Activated T-helper 17 cell treated with anti-CD3 and anti-CD28 coated beads, Interleukin-2, amount 50 U/mL, for 72 hours (primary cell): ENCODE data around the gene SAE1. TPM values are rescaled to one million over a fixed set of nuclear protein-coding genes. Genes with fewer than 3 reads are reported as not detected.
A peak's percentile ranks its signal among the peaks of the same experiment; 100 is the strongest.

Source experiments
- ATAC-seq: fragments of 150-1000 bp; cut with Tn5 transposase; replicated peaks from 2 replicates; pipeline ENCODE4 v1.10.0; 2021; ENCODE audit warnings: mild to moderate bottlenecking, moderate library complexity
- H3K27ac Mint-ChIP-seq: one replicate; pipeline ENCODE4 v1.8.0; 2022; ENCODE audit warnings: mixed read lengths
- H3K27me3 Mint-ChIP-seq: one replicate; pipeline ENCODE4 v1.8.0; 2022; ENCODE audit warnings: mixed read lengths
- H3K36me3 Mint-ChIP-seq: one replicate; pipeline ENCODE4 v1.8.0; 2022; ENCODE audit warnings: low read depth, mild to moderate bottlenecking, mixed read lengths
- H3K4me1 Mint-ChIP-seq: one replicate; pipeline ENCODE4 v1.8.0; 2022; ENCODE audit warnings: mixed read lengths
- H3K4me3 Mint-ChIP-seq: one replicate; pipeline ENCODE4 v1.8.0; 2022; ENCODE audit warnings: mild to moderate bottlenecking, mixed read lengths
- H3K9me3 Mint-ChIP-seq: one replicate; pipeline ENCODE4 v1.8.0; 2022; ENCODE audit warnings: mixed read lengths
- total RNA-seq, 2 donors: library from RNA; stranded (reverse); gene quantifications; one replicate each; pipeline ENCODE4 v1.2.3, GENCODE V29; 2022

Gene SAE1
- total RNA-seq, 2 donors from 2014 or later: 151 to 184 TPM

DNA sequence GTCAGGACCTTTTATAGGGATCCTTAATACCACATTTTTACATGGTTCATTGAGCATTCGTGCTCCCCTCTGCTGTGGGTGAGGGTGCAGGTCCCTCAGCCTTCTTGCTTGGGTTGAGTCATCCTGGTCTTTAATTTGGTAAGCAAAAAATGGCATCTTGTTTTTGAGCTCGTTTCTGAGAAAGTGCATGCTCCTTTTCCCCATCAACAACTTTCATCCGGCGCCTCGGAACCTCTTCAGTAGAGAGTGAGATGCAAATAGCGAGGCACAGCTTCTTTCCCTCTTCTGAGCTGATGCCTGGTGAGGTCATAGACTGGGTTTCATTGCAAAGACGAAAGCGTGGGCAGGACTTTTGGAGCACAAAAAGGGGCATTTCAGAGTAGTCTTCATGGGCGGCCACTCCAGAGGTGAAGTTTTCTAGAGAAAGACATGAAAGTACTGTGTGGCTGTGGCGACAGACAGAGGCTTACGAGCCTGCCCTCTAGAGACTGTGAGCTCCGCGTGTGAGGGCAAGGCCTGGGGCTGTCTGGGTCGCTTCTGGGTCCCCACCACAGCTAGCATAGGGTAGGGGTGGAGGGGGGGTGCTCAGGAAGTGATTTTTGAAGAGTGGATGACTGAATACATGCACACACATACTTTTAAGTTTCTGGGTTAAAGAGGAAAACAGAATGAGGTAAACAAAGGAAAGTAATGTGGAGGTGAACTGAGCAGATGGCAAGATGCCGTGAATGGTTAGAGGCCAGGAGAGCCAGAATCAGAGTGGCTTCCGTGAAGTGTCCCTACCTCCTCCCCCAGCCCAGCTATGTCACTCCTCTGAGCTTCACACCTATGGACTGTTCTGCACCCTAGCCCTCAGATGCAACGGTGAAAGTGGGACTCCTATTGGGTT lies 56.1 kb downstream of the SAE1 start:
- H3K27me3 Mint-ChIP-seq: no peaks in the 10 kb centered on the region
- peaks cover 52% of the 10 kb centered on the region for H3K4me1 Mint-ChIP-seq
- peak overlapping the region; percentile 77 for H3K4me3 Mint-ChIP-seq
- no peaks in the 10 kb centered on the region for H3K9me3 Mint-ChIP-seq
- peaks cover 88% of the 10 kb centered on the region for H3K36me3 Mint-ChIP-seq
- ATAC-seq: peak; percentile 72
- H3K27ac Mint-ChIP-seq: peak overlapping the region; percentile 88

DNA sequence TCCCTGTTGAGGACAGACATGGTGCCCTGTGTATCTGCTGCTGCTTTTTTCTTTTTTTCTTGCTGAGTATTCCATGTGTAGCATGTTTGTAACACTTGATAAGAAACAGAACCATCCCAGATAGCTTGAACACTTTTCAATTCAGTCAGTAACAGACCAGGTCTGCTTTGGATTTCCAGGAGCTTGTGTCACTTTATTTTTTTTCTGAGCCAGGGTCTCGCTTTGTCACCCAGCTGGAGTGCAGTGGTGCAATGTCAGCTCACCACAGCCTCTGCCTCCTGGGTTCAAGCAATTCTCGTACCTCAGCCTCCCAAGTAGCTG lies 56.7 kb downstream of the SAE1 start:
- Mint-ChIP-seq H3K27me3 (no peaks in the 10 kb centered on the region), H3K4me3 (peak overlapping the region; percentile 77), H3K9me3 (no peaks in the 10 kb centered on the region), H3K36me3 (peaks cover 83% of the 10 kb centered on the region), H3K27ac (peak overlapping the region; percentile 88), H3K4me1 (peaks cover 47% of the 10 kb centered on the region)
- ATAC-seq: no peak

- no peaks in the 10 kb centered on the region for H3K9me3 Mint-ChIP-seq
Observed at GRCh38 chr19:47187797-47188196, 57.2 kb downstream of the SAE1 start.

DNA sequence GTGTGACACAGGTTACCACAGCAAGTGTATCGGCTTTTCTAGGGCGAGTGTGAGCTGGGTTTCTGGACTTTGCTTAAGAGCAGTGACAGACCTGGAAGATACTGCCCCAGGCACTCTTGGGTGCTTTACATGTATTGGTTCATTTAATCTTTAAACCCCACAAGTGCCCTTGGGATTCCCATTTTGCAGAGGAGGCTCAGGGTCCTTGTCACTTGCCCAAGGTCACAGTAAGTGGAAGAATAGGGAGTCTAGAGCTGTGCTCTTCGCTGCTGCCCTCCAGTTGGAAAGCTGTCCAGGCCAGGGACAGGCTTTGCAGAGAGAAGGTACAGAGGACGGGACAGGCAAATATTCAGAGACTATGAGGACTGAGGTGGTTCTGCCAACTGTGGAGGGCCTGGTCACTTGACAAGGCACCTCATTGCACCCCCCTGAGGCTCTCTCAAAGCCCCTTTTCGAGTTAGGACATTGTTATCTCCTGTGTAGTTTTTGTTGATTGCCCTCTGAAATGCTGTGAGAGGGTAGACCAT lies 57.9 kb downstream of the SAE1 start:
- Mint-ChIP-seq H3K36me3 (peaks cover 80% of the 10 kb centered on the region), H3K9me3 (no peaks in the 10 kb centered on the region), H3K4me3 (peak overlapping the region; percentile 77), H3K4me1 (peaks cover 44% of the 10 kb centered on the region), H3K27me3 (no peaks in the 10 kb centered on the region), H3K27ac (peak overlapping the region; percentile 88)
- no peak for ATAC-seq

More at GRCh38 chr19:47187797-47188196, 57.2 kb downstream of the SAE1 start:
- H3K27me3 Mint-ChIP-seq: no peaks in the 10 kb centered on the region
- ATAC-seq: no peak
- H3K4me1 Mint-ChIP-seq: peaks cover 44% of the 10 kb centered on the region
- peak overlapping the region; percentile 88 for H3K27ac Mint-ChIP-seq
- peak overlapping the region; percentile 77 for H3K4me3 Mint-ChIP-seq
- H3K36me3 Mint-ChIP-seq: peaks cover 82% of the 10 kb centered on the region

- Mint-ChIP-seq H3K9me3 (no peaks in the 10 kb centered on the region), H3K36me3 (peaks cover 80% of the 10 kb centered on the region), H3K27ac (peak overlapping the region; percentile 90), H3K4me3 (peak overlapping the region; percentile 77), H3K4me1 (peaks cover 52% of the 10 kb centered on the region), H3K27me3 (no peaks in the 10 kb centered on the region)
- ATAC-seq: peak; percentile 59
Observed at GRCh38 chr19:47190167-47190727, 59.6 kb downstream of the SAE1 start.

DNA sequence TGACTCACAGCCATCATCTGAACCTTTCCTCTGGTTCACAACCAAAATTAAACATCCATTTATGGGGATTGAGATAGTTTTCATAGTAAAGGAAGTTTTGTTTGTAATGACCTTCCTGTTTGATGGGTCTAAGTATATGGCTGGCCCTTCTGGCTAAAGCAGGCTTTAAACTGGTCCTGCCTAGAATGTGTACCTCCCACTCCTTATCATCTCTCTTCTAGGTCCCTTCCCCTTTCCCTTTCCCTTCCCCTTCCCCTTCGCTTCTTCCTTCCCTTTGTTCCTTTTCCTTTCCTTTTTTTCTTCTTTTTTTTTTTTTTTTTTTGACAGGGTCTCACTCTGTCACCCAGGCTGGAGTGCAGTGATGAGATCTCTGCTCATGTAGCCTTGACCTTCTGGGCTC lies 64.8 kb downstream of the SAE1 start:
- no peaks in the 10 kb centered on the region for H3K9me3 Mint-ChIP-seq
- peak overlapping the region; percentile 77 for H3K4me3 Mint-ChIP-seq
- no peak for ATAC-seq
- H3K27me3 Mint-ChIP-seq: no peaks in the 10 kb centered on the region
- peak overlapping the region; percentile 54 for H3K27ac Mint-ChIP-seq
- H3K36me3 Mint-ChIP-seq: peaks cover 88% of the 10 kb centered on the region
- peaks cover 16% of the 10 kb centered on the region for H3K4me1 Mint-ChIP-seq

DNA sequence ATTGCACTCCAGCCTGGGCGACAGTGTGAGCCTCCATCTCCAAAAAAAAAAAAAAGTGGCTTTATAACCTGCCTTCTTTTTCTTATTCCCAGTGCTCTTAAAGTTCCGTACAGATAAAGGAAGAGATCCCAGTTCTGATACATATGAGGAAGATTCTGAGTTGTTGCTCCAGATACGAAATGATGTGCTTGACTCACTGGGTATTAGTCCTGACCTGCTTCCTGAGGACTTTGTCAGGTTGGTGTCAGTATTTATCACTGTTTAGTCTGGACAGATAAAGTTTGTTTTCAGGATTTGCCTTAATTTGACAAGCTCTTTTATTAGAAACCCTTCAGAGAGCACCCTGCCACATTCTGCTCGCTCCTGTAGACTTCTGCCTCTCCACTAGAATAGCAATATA lies 66.5 kb downstream of the SAE1 start:
- no peaks in the 10 kb centered on the region for H3K9me3 Mint-ChIP-seq
- no peak for ATAC-seq

DNA sequence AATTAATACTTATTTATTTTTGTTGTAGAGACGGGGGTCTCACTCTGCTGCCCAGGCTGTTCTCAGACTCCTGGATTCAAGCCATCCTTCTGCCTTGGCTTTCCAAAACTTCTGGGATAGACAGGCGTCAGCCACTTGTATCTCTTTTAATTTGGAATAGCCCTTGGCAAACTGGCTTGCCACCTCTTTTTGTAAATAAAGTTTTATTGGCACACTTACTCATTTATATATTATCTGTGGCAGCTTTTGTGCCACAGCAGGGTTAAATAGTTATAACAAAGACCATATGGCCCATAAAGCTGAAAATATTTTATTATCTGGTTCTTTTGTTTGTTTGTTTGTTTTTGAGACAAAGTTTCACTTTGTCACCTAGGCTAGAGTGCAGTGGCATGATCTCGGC lies 69.9 kb downstream of the SAE1 start:
- no peak overlapping the region for H3K4me3 Mint-ChIP-seq
- peaks cover 93% of the 10 kb centered on the region for H3K36me3 Mint-ChIP-seq
- no peaks in the 10 kb centered on the region for H3K9me3 Mint-ChIP-seq

More for the DNA sequence above, 66.5 kb downstream of the SAE1 start:
- Mint-ChIP-seq H3K36me3 (peaks cover 87% of the 10 kb centered on the region), H3K27me3 (no peaks in the 10 kb centered on the region), H3K4me3 (no peak overlapping the region), H3K4me1 (peaks cover 8% of the 10 kb centered on the region), H3K27ac (no peak overlapping the region)

GRCh38 chr19:47203254-47203653 lies 72.6 kb downstream of the SAE1 start:
- peak overlapping the region; percentile 50 for H3K27ac Mint-ChIP-seq
- H3K4me1 Mint-ChIP-seq: no peaks in the 10 kb centered on the region
- H3K27me3 Mint-ChIP-seq: no peaks in the 10 kb centered on the region
- no peak overlapping the region for H3K4me3 Mint-ChIP-seq
- H3K9me3 Mint-ChIP-seq: no peaks in the 10 kb centered on the region
- no peak for ATAC-seq
- H3K36me3 Mint-ChIP-seq: peaks cover 96% of the 10 kb centered on the region

More for the DNA sequence above, 69.9 kb downstream of the SAE1 start:
- Mint-ChIP-seq H3K27ac (no peak overlapping the region), H3K27me3 (no peaks in the 10 kb centered on the region), H3K4me1 (no peaks in the 10 kb centered on the region)
- ATAC-seq: no peak

DNA sequence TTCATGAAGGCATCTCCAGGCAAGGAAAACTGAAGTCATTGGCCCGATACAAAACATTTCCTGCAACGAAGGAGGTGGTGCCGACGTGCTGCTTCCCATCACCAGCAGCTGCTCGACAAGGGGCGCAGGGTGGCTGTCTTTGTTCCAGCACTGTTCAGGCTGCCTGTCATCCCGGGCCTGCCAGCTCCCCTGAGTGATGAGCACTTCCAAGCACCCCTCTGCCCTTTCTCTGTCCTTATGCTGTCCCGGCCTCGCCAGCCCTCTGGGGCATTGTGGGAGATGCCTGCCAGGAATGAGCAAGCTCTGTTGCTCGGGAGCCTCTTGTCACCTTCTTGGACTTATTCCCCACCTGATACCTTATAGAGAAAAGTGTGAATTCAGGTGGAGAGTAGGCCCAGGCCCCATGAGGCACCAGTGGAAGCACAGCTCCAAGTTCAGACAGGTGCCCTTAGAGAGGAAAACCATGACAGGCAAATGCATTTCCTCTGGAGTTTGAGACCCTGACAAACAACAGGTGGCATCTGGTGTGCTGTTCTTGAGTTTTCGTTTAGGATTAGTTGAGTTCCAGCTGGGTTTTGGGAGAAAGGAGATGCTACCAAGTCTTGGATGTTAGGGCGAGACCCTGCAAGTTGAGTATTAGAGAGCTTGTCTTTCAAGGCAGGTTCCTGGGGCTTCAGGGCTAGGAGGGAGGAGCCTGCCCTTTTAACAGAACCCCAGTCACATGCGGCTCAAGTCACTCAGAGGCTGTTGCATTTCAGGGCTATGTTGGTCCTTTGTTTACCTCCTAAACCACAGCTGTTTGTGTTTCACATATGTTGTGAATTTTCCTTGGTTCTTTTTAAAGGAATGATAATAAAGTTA lies 78.9 kb downstream of the SAE1 start:
- Mint-ChIP-seq H3K27ac (peak overlapping the region; percentile 69), H3K4me1 (peaks cover 6% of the 10 kb centered on the region), H3K9me3 (no peaks in the 10 kb centered on the region), H3K27me3 (no peaks in the 10 kb centered on the region), H3K4me3 (no peak overlapping the region), H3K36me3 (peaks cover 71% of the 10 kb centered on the region)
- no peak for ATAC-seq

GRCh38 chr19:47210180-47210490 lies 79.5 kb downstream of the SAE1 start:
- H3K4me1 Mint-ChIP-seq: peaks cover 6% of the 10 kb centered on the region
- H3K9me3 Mint-ChIP-seq: no peaks in the 10 kb centered on the region
- peaks cover 65% of the 10 kb centered on the region for H3K36me3 Mint-ChIP-seq
- no peak for ATAC-seq
- no peaks in the 10 kb centered on the region for H3K27me3 Mint-ChIP-seq
- peak overlapping the region; percentile 87 for H3K27ac Mint-ChIP-seq
- no peak overlapping the region for H3K4me3 Mint-ChIP-seq

DNA sequence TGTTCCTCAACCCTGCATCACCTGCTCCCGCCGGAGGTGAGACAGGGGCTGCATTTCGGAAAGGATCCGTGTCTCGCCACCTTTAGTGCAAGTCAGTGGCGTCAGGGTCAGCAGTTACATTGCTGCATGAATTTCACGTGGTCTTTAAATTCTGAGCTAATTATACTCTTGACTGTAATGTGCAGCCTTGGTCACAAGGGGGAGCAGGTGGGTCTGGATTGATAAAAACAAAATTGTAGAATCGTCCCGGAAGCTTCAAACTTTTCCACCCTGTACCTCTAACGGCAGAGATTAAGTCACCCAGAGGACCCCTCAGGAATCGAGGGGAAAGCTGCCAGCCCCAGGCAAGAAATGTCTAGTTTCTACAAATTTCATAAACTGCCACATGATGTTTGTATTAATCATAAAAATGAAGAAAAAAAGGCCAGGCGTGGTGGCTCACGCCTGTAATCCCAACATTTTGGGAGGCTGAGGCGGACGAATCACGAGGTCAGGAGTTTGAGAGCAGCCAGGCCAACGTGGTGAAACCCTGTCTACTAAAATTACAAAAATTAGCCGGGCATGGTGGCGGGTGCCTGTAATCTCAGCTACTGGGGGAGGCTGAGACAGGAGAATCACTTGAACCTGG lies 80.2 kb downstream of the SAE1 start:
- peaks cover 58% of the 10 kb centered on the region for H3K36me3 Mint-ChIP-seq
- peaks cover 6% of the 10 kb centered on the region for H3K4me1 Mint-ChIP-seq
- H3K27ac Mint-ChIP-seq: peak overlapping the region; percentile 87
- H3K9me3 Mint-ChIP-seq: no peaks in the 10 kb centered on the region
- no peaks in the 10 kb centered on the region for H3K27me3 Mint-ChIP-seq
- peak; percentile 66 for ATAC-seq
- peak overlapping the region; percentile 25 for H3K4me3 Mint-ChIP-seq

- peak overlapping the region; percentile 31 for H3K27ac Mint-ChIP-seq
Observed at GRCh38 chr19:47215581-47215980, 84.9 kb downstream of the SAE1 start.

More at GRCh38 chr19:47215581-47215980, 84.9 kb downstream of the SAE1 start:
- H3K27me3 Mint-ChIP-seq: no peaks in the 10 kb centered on the region
- H3K9me3 Mint-ChIP-seq: no peaks in the 10 kb centered on the region
- no peak overlapping the region for H3K4me3 Mint-ChIP-seq
- H3K4me1 Mint-ChIP-seq: peaks cover 4% of the 10 kb centered on the region
- peaks cover 17% of the 10 kb centered on the region for H3K36me3 Mint-ChIP-seq
- no peak for ATAC-seq
